Parathyroid adenoma (tissue), 2 donors: ENCODE measurements around the gene SYPL1.

Experiments used
- H2AFZ ChIP-seq: fragments of 300-600 bp; sonication (generic); one replicate; pipeline ENCODE4 v1.7.0; 2017; ENCODE audit warnings: antibody characterized with exemption, mild to moderate bottlenecking
- H3K27ac ChIP-seq: fragments of 300-600 bp; sonication (generic); one replicate; pipeline ENCODE4 v1.7.0; 2017
- H3K27me3 ChIP-seq: fragments of 300-600 bp; sonication (generic); one replicate; pipeline ENCODE4 v1.7.0; 2017; ENCODE audit warnings: low read length; ENCODE audit not compliant: control insufficient read depth, insufficient read depth
- H3K36me3 ChIP-seq: fragments of 300-600 bp; sonication (generic); one replicate; pipeline ENCODE4 v1.7.0; 2017; ENCODE audit warnings: low read length; ENCODE audit not compliant: control insufficient read depth, insufficient read depth
- H3K4me1 ChIP-seq: fragments of 300-600 bp; sonication (generic); one replicate; pipeline ENCODE4 v1.7.0; 2017; ENCODE audit warnings: control low read depth
- H3K4me2 ChIP-seq: fragments of 300-600 bp; sonication (generic); one replicate; pipeline ENCODE4 v1.7.0; 2017; ENCODE audit warnings: low read length
- H3K4me3 ChIP-seq: fragments of 300-600 bp; sonication (generic); one replicate; pipeline ENCODE4 v1.7.0; 2017; ENCODE audit warnings: low read depth, low read length
- H3K79me2 ChIP-seq: fragments of 300-600 bp; sonication (generic); one replicate; pipeline ENCODE4 v1.7.0; 2017; ENCODE audit warnings: control low read depth
- H3K9ac ChIP-seq: fragments of 300-600 bp; sonication (generic); one replicate; pipeline ENCODE4 v1.7.0; 2017; ENCODE audit warnings: mild to moderate bottlenecking
- H3K9me3 ChIP-seq: fragments of 300-600 bp; sonication (generic); one replicate; pipeline ENCODE4 v1.7.0; 2017; ENCODE audit warnings: low read length; ENCODE audit not compliant: control insufficient read depth
- CTCF ChIP-seq: fragments of 300-600 bp; sonication (generic); IDR thresholded peaks from one replicate; pipeline ENCODE4 v1.7.0; 2017; ENCODE audit warnings: antibody characterized with exemption, mild to moderate bottlenecking
- donor health status: primary hyperparathyroidism.

SYPL1 gene

GRCh38 chr7:106124186-106124585, 12.1 kb upstream of the SYPL1 start:
- H3K4me1 ChIP-seq = no peaks in the 10 kb centered on the region
- H2AFZ ChIP-seq = no peak overlapping the region
- no peaks in the 10 kb centered on the region for H3K9me3 ChIP-seq
- H3K9ac ChIP-seq = no peak overlapping the region
- H3K27ac ChIP-seq = no peak overlapping the region
- TF ChIP-seq CTCF = no peak
- no peaks in the 10 kb centered on the region for H3K36me3 ChIP-seq
- no peak overlapping the region for H3K4me2 ChIP-seq
- H3K79me2 ChIP-seq = no peaks in the 10 kb centered on the region
- no peak overlapping the region for H3K4me3 ChIP-seq
- H3K27me3 ChIP-seq = no peaks in the 10 kb centered on the region

- H2AFZ ChIP-seq = no peak overlapping the region
- no peaks in the 10 kb centered on the region for H3K79me2 ChIP-seq
- no peak overlapping the region for H3K4me3 ChIP-seq
- H3K4me1 ChIP-seq = no peaks in the 10 kb centered on the region
- no peak overlapping the region for H3K9ac ChIP-seq
- H3K27me3 ChIP-seq = no peaks in the 10 kb centered on the region
- H3K36me3 ChIP-seq = no peaks in the 10 kb centered on the region
- no peak overlapping the region for H3K27ac ChIP-seq
- H3K9me3 ChIP-seq = no peaks in the 10 kb centered on the region
- TF ChIP-seq CTCF = no peak
- no peak overlapping the region for H3K4me2 ChIP-seq
Observed at GRCh38 chr7:106122713-106123112, 10.6 kb upstream of the SYPL1 start.

- Histone ChIP-seq H3K27ac (no peak overlapping the region), H3K36me3 (no peaks in the 10 kb centered on the region), H3K79me2 (no peaks in the 10 kb centered on the region), H2AFZ (no peak overlapping the region), H3K4me3 (no peak overlapping the region), H3K27me3 (no peaks in the 10 kb centered on the region), H3K4me2 (no peak overlapping the region), H3K4me1 (no peaks in the 10 kb centered on the region), H3K9ac (no peak overlapping the region), H3K9me3 (no peaks in the 10 kb centered on the region)
- TF ChIP-seq CTCF = no peak
Observed at GRCh38 chr7:106121189-106121810, 9.2 kb upstream of the SYPL1 start.

- Histone ChIP-seq H3K9me3 (no peaks in the 10 kb centered on the region), H3K36me3 (no peaks in the 10 kb centered on the region), H3K4me1 (no peaks in the 10 kb centered on the region), H3K4me3 (no peak overlapping the region), H3K27ac (no peak overlapping the region), H3K27me3 (no peaks in the 10 kb centered on the region), H2AFZ (no peak overlapping the region), H3K79me2 (no peaks in the 10 kb centered on the region), H3K4me2 (no peak overlapping the region), H3K9ac (no peak overlapping the region)
- TF ChIP-seq CTCF = no peak
Observed at GRCh38 chr7:106120500-106120899, 8.4 kb upstream of the SYPL1 start.

GRCh38 chr7:106119719-106120118, 7.6 kb upstream of the SYPL1 start:
- Histone ChIP-seq H3K27me3 (no peaks in the 10 kb centered on the region), H3K79me2 (no peaks in the 10 kb centered on the region), H3K4me1 (peaks cover under 1% of the 10 kb centered on the region), H3K9ac (no peak overlapping the region), H3K4me2 (no peak overlapping the region), H3K27ac (no peak overlapping the region), H3K9me3 (no peaks in the 10 kb centered on the region), H3K36me3 (no peaks in the 10 kb centered on the region), H2AFZ (no peak overlapping the region), H3K4me3 (no peak overlapping the region)
- no peak for TF ChIP-seq CTCF
